GM12878 (cell line): ENCODE measurements around the gene LPIN1. TPM values are rescaled to one million over a fixed set of nuclear protein-coding genes. Genes with fewer than 3 reads are reported as not detected.

Experiments
- ATAC-seq: fragments of 200-7000 bp; cut with Tn5 transposase; 3 replicates; pipeline ENCODE4 v1.9.1; 2020; ENCODE audit warnings: mild to moderate bottlenecking, moderate library complexity
- BruUV-seq: library from RNA; stranded (reverse); fragments of 400-500 nt; replicated peaks from 2 replicates; lab custom pipeline; 2021; lab: Mats Ljungman, UMichigan
- CTCF ChIA-PET: fragments of 300-600 bp; sonication (Branson Sonifier 250); formaldehyde crosslinking; extraction: SDS; loops from one replicate; lab custom pipeline; 2021; ENCODE audit warnings: inconsistent platforms; lab: Yijun Ruan, JAX
- POLR2A ChIA-PET: fragments of 350-600 bp; formaldehyde crosslinking; extraction: SDS; loops from one replicate; lab custom pipeline; 2021; ENCODE audit warnings: inconsistent platforms; lab: Charles Lee
- RAD21 ChIA-PET: fragments of 300-600 bp; sonication (Branson Sonifier 250); formaldehyde crosslinking; loops from one replicate; lab custom pipeline; 2023; ENCODE audit warnings: antibody characterized with exemption; ENCODE audit not compliant: unreplicated experiment; lab: Charles Lee
- SMC1A ChIA-PET: fragments of 300-600 bp; sonication (Branson Sonifier 250); formaldehyde crosslinking; loops from one replicate; lab custom pipeline; 2023; ENCODE audit not compliant: unreplicated experiment, uncharacterized antibody; lab: Charles Lee
- DNase-seq: peaks from one replicate; pipeline ENCODE4 v3.0.0-alpha.2; 2011; ENCODE audit warnings: low read depth, low spot score
- FAIRE-seq: peaks from 3 replicates; lab custom pipeline; 2011; peaks lifted over from hg19 to GRCh38; lab: Jason Lieb, UNC
- H2AFZ ChIP-seq: 2 replicates; pipeline ENCODE4 v1.6.0; 2011; ENCODE audit warnings: low read depth, low read length, control low read depth; ENCODE audit not compliant: control insufficient read depth
- H3K27ac ChIP-seq: 2 replicates; pipeline ENCODE4 v1.5.1; 2011; ENCODE audit warnings: control low read depth; ENCODE audit not compliant: control insufficient read depth, insufficient read depth
- H3K27me3 ChIP-seq, 2 experiments: replicated peaks in 1 of 2; 2 replicates each; pipeline versions ENCODE4 v1.6.0 to v1.6.1; 2011; ENCODE audit warnings: low read length in 1 of 2; ENCODE audit not compliant: control insufficient read depth in 2 of 2, insufficient read depth in 2 of 2
- H3K36me3 ChIP-seq, 2 experiments: 2 replicates each; pipeline ENCODE4 v1.5.1; 2011; ENCODE audit warnings: low read length in 1 of 2; ENCODE audit not compliant: control insufficient read depth in 2 of 2, insufficient read depth in 2 of 2
- H3K4me1 ChIP-seq: 2 replicates; pipeline ENCODE4 v1.6.1; 2011; ENCODE audit warnings: mild to moderate bottlenecking, low read length, moderate library complexity, mixed read lengths; ENCODE audit not compliant: control insufficient read depth, insufficient read depth
- H3K4me2 ChIP-seq: 2 replicates; pipeline ENCODE4 v1.6.0; 2011; ENCODE audit warnings: control low read depth; ENCODE audit not compliant: control insufficient read depth, insufficient read depth
- H3K4me3 ChIP-seq: fragments of 200-600 bp; sonication (generic); 2 replicates; pipeline ENCODE4 v1.5.1; 2016
- H3K79me2 ChIP-seq: 2 replicates; pipeline ENCODE4 v1.6.0; 2011; ENCODE audit warnings: low read length; ENCODE audit not compliant: control insufficient read depth, insufficient read depth
- H3K9ac ChIP-seq: 2 replicates; pipeline ENCODE4 v1.8.0; 2011; ENCODE audit warnings: low read length, control low read depth, mixed read lengths; ENCODE audit not compliant: control insufficient read depth, insufficient read depth
- H3K9me3 ChIP-seq: replicated peaks from 3 replicates; pipeline ENCODE4 v1.5.1; 2011; ENCODE audit warnings: mild to moderate bottlenecking, low read length; ENCODE audit not compliant: control insufficient read depth, insufficient read depth
- H4K20me1 ChIP-seq: 2 replicates; pipeline ENCODE4 v1.6.0; 2011; ENCODE audit not compliant: control insufficient read depth, insufficient read depth
- ATF2 ChIP-seq: IDR thresholded peaks from 2 replicates; pipeline ENCODE4 v1.6.1; 2012; ENCODE audit warnings: low read length, inconsistent platforms
- BHLHE40 ChIP-seq, 2 experiments: fragments of 450-650 bp in 1 of 2; IDR thresholded peaks; 2 replicates each; pipeline ENCODE4 v1.6.1; 2011 to 2017; ENCODE audit warnings: low read depth in 2 of 2, borderline replicate concordance in 1 of 2, improper control_type of control experiment in 1 of 2, low read length in 1 of 2, mild to moderate bottlenecking in 1 of 2
- EZH2 ChIP-seq: IDR thresholded peaks from 2 replicates; pipeline ENCODE4 v1.6.1; 2012; ENCODE audit warnings: low read depth, mild to moderate bottlenecking, control low read depth, inconsistent platforms, low read length, borderline replicate concordance; ENCODE audit not compliant: control insufficient read depth
- IKZF2 ChIP-seq, 2 experiments: fragments of 450-650 bp; IDR thresholded peaks; 2 replicates each; pipeline ENCODE4 v1.6.1; 2017; ENCODE audit warnings: mild to moderate bottlenecking in 2 of 2, moderate library complexity in 2 of 2
- IRF3 ChIP-seq: fragments of 450-650 bp; IDR thresholded peaks from 2 replicates; pipeline ENCODE4 v1.6.1; 2014; ENCODE audit warnings: mild to moderate bottlenecking
- MTA2 ChIP-seq: fragments of 450-650 bp; IDR thresholded peaks from 2 replicates; pipeline ENCODE4 v1.6.1; 2016; ENCODE audit warnings: low read depth, mild to moderate bottlenecking, moderate library complexity
- NFIC ChIP-seq: IDR thresholded peaks from 2 replicates; pipeline ENCODE4 v1.6.1; 2012; ENCODE audit warnings: low read depth, mild to moderate bottlenecking, inconsistent platforms, low read length, moderate library complexity
- USF1 ChIP-seq: IDR thresholded peaks from 2 replicates; pipeline ENCODE4 v1.6.1; 2011; ENCODE audit warnings: borderline replicate concordance, low read depth, mild to moderate bottlenecking, moderate library complexity, mixed read lengths, low read length; ENCODE audit not compliant: insufficient read depth; ENCODE audit errors: extremely low read length
- ZNF592 ChIP-seq: fragments of 450-650 bp; IDR thresholded peaks from 2 replicates; pipeline ENCODE4 v1.6.1; 2017; ENCODE audit warnings: mild to moderate bottlenecking, moderate library complexity
- WGBS: methylation state at CpG from one replicate; pipeline ENCODE4 v1.1.6; 2016; ENCODE audit warnings: low lambda C conversion rate; ENCODE audit not compliant: insufficient replicate concordance, insufficient coverage; ENCODE audit errors: missing lambda C conversion rate; 5-methylcytosine and 5-hydroxymethylcytosine counted together
- in situ Hi-C: fragments of 300-500 bp; cut with MboI; formaldehyde crosslinking; loops from 9 replicates; pipeline ENCODE4 v1.14.3; 2018; ENCODE audit warnings: mixed read lengths
- intact Hi-C: fragments of 100-400 bp; cut with micrococcal nuclease; formaldehyde crosslinking; loops from one replicate; pipeline ENCODE4 v1.14.2; 2022; ENCODE audit not compliant: unreplicated experiment
- polyA plus RNA-seq, 11 experiments: library from polyadenylated mRNA; depleted of rRNA in 4 of 11; unstranded in 6 of 11; stranded (reverse) in 5 of 11; fragments of >200 nt; fragmentation: Nextera tagmentation in 4 of 11; fragmentation: Illumina TruSeq in 1 of 11; extraction: Ambion mirVana in 4 of 11; extraction: Trizol in 1 of 11; gene quantifications; 1 replicate in 1 of 11; 2 replicates in 10 of 11; pipeline versions ENCODE4 v1.2.1 to v1.2.3, GENCODE V29; 2011 to 2016; ENCODE audit warnings: inconsistent platforms in 2 of 11, missing spikeins in 2 of 11, low read depth in 1 of 11
- total RNA-seq, 4 experiments: library from RNA; depleted of rRNA in 3 of 4; stranded (reverse); fragments of >200 nt in 3 of 4; fragmentation: Illumina TruSeq in 1 of 4; extraction: Trizol in 1 of 4; gene quantifications; 2 replicates each; pipeline versions ENCODE4 v1.2.1 to v1.2.3, GENCODE V29; 2013 to 2021

The LPIN1 gene
- total and polyA plus RNA-seq, 10 of the 15 experiments (the other 5 are each of a cell fraction or from before 2014, with no cell fraction given) = 18.8 to 82.5 (median 50.3) TPM

- TF ChIP-seq EZH2 (no peak), IRF3 (no peak), ZNF592 (no peak)
- TF ChIP-seq, all 136 proteins: peak for 0
These were observed 64.7 kb downstream of the LPIN1 start (continued) for GRCh38 chr2:11811036-11811654.

GRCh38 chr2:11812466-11813248 is 66.2 kb downstream of the LPIN1 start:
- POLR2A ChIA-PET = no interaction called here
- CTCF ChIA-PET = no interaction called here
- no peaks in the 10 kb centered on the region for H3K27me3 ChIP-seq
- in situ Hi-C loops (no loop called here), intact Hi-C loops (no loop called here)
- no peaks in the 10 kb centered on the region for H3K9me3 ChIP-seq
- H3K27ac ChIP-seq = no peak overlapping the region
- no TSS peak for BruUV-seq
- 79% methylated on average over 25 of the region's 25 CpGs for WGBS
- RAD21 ChIA-PET = no interaction called here
- no peak overlapping the region for H3K4me2 ChIP-seq
- H3K4me1 ChIP-seq = no peaks in the 10 kb centered on the region
- H3K79me2 ChIP-seq = no peaks in the 10 kb centered on the region
- H3K36me3 ChIP-seq = peaks cover 5 to 29% of the 10 kb centered on the region in 2 experiments
- SMC1A ChIA-PET = no interaction called here
- H2AFZ ChIP-seq = no peak overlapping the region
- DNase-seq (no peak), FAIRE-seq (no peak), ATAC-seq (no peak)
- H4K20me1 ChIP-seq = no peaks in the 10 kb centered on the region
- no peak for TF ChIP-seq BHLHE40 (IDR thresholded peaks at IDR 0.05; ENCODE audit: borderline replicate concordance in 1 of 2, low read depth in 2 of 2, low read length in 1 of 2)
- TF ChIP-seq USF1 = no peak
- no peak for TF ChIP-seq NFIC
- TF ChIP-seq IKZF2 (IDR thresholded peaks at IDR 0.05) = no peak
- no peak for TF ChIP-seq MTA2
- no peak for TF ChIP-seq ATF2
- H3K4me3 ChIP-seq = no peak overlapping the region
- no peak overlapping the region for H3K9ac ChIP-seq
